Fibroblast of the conjunctiva (primary cell): ENCODE measurements around the gene TBL1X.
A peak's percentile ranks its signal among the peaks of the same experiment; 100 is the strongest.

Experiments used
- DNase-seq: peaks from one replicate; pipeline ENCODE4 v3.0.0-alpha.2; 2010; ENCODE audit warnings: low read depth

The TBL1X gene

DNA sequence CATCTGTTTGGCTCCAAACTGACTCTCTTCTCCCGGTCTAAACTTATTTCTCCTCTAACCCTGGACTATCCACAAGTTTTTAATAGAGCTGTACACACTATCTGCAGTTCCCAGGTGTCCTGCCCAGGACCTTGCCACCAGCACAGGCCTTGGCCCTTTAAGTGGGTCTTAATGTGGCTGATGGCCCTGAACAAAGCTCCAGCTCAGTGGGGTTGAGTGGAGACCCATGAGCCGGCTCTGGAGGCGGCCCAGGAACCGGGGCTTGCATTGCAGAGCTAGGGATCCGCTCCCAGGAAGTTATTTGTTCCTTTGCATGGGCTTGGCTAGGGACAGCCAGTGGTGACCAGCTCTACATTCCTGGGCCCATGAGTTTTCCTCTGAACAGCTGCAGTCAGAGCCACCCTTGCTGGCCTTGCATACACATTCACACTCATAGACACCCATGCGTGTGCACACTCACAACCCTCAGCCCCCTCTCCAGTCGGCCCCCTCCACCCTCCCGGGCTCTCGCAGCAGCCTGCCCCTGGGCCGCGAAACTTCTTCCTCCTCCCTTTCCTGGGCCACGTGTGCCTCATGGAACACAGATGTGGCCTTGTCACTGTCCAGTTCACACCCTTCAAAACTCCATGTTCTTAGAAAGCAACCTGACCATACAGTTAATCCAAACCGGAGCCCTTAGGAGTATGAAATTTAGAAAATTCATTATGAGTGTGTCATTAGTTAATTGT, 242.6 kb downstream of the TBL1X start:
- DNase-seq: no peak

GRCh38 chrX:9708086-9708485, 243.2 kb downstream of the TBL1X start:
- DNase-seq: no peak

- DNase-seq: peak; percentile 32
Observed at GRCh38 chrX:9708923-9709553, 244.2 kb downstream of the TBL1X start.

DNA sequence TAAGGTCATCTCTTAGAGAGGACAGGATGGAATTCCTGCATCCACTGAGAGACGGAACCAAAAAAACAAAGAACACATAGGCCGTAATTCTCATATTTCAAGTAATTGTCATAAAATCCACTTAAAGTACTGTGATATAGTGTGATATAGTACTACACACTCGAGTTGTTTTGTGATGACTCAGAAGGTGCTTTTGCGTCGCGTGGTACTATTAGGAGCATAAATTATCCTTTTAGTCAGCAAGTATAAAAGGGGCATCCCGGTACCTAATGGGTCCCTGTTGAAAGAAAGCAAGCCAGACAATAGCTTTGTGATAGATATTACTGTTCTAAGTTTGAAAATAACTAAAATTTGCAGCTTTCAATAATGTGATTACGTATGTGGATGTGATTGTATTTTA, 245.5 kb downstream of the TBL1X start:
- DNase-seq: no peak

- DNase-seq: no peak
Observed at GRCh38 chrX:9717376-9717775, 252.5 kb downstream of the TBL1X start.

DNA sequence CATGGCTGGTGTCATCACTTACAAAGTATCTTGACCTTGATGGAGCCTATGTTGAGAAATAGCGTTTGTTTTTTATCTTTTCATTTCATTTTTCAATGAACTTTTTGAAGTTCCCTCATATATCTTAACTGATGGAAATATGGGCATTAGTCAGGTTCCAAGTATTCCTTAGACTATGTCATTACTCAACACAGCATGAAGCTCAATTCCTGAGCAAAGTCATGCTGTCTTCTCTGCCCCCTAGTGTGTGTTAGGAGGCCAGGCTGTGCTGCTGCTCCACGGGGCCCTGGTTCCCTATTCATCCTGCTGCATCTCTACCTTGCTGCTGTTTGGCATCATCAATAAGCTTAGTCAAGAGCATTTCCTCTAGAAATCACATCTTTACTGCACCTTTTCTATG, 259.9 kb downstream of the TBL1X start:
- DNase-seq: no peak

- no peak for DNase-seq
Observed at GRCh38 chrX:9728261-9728660, 263.4 kb downstream of the TBL1X start.

GRCh38 chrX:9729171-9729885, 264.5 kb downstream of the TBL1X start:
- no peak for DNase-seq

GRCh38 chrX:9730078-9730477, 265.2 kb downstream of the TBL1X start:
- no peak for DNase-seq

DNA sequence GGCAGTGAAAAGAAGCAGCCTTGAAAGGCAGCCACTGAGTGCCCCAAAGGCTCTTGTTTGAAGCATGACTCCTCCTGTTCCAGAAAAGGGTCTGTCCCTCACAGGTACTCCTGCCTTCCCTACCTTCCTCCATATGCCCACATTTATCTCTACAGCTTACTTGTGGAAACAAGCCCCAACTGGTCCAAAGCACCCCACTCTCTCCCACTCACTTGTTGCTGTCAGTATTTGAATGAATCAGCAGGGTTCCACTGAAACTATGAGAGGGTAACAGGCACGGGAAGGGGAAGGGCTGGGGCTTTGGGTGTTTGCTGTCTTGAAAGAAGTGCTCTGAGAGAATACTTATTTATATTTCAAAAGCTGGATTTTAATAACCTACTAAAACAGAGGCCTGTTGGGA, 265.9 kb downstream of the TBL1X start:
- DNase-seq: no peak

- DNase-seq: no peak
Observed at GRCh38 chrX:9737363-9737762, 272.5 kb downstream of the TBL1X start.

DNA sequence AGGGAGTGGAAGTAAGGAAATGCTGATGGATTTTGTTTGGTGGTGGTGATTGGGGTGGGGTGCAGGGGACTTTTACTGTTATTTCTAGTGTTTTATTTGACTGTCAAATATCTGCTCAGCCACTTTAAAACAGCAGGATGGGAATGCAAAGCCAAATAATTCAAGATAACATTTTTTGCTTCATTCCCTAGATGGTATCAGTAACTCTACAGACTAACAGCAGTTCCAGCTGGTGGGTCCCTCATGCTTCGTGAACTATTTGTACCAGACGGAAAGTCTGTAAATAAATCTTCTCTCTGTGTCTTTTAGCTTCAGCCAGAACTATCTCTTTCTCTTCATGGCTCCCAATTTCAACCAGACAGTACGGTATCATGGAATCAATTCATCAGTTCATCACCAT, 273.3 kb downstream of the TBL1X start:
- DNase-seq: no peak

DNA sequence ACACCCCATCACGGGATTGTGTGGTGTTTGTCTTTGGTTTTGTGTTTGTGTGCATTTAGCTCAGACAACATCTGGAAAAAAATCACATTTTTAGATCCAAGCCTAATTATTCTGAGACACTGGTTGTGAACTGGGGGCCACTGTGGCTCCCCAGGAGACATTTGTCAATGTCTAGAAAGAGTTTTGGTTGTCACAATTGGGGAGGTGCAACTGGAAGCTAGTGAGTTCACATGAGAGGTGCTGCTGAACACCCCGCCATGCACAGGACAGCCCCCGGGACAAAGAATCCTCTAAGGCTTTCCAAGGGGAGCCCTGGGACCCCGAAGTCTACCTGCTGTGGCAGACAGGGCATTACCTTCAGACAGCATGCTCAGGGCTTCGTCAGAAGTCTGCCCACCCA, 274.3 kb downstream of the TBL1X start:
- no peak for DNase-seq

GRCh38 chrX:9745417-9746115, 280.7 kb downstream of the TBL1X start:
- DNase-seq: no peak

- no peak for DNase-seq
Observed at GRCh38 chrX:9746148-9746888, 281.5 kb downstream of the TBL1X start.

DNA sequence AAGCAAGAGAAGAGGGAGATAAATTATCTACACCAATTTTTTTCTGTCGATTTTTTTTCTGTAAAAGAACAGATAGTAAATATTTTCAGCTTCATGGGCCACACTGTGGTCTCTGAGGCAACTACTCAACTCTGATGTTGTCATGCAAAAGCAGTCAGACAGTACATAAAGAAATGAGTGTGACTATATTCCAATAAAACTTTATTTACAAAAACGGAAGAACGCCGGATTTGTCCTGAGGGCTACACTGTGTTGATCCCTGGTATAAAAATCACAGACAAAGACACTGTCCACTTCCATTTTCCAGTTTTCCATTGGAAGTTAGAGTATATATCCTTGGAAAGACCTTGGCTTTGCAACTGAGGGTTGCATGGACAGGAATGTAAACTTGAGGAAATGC, 282.8 kb downstream of the TBL1X start:
- DNase-seq: no peak

- no peak for DNase-seq
Observed at GRCh38 chrX:9749146-9749692, 284.4 kb downstream of the TBL1X start.

GRCh38 chrX:9757366-9757765, 292.5 kb downstream of the TBL1X start:
- no peak for DNase-seq

DNA sequence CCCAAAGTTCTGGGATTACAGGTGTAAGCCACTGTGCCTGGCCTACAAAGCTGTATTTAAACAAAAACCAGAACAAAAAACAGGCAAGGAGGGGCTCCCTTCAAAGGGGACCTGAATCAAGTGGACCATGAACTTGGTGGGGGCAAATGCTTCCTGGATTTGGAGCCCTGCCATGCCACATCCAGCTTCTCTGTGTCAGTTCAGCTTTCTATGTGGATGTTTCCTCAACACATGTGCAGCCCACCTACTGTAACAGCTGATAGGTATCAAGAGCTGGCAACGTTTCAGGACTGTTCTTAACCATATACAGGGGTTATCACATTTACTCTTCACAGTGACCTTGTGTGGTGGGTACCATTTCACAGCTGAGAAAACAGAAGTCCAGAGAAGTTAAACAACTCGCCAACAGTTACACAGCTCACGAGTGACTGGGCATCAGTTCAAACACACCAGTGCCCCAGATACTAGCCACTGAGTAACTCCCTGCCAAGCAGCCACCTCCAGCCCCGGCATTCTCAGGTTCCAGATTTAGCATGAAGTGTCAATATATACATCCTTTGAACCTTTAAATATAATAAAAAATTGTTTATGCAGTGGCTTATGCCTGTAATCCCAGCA, 293.3 kb downstream of the TBL1X start:
- no peak for DNase-seq

DNA sequence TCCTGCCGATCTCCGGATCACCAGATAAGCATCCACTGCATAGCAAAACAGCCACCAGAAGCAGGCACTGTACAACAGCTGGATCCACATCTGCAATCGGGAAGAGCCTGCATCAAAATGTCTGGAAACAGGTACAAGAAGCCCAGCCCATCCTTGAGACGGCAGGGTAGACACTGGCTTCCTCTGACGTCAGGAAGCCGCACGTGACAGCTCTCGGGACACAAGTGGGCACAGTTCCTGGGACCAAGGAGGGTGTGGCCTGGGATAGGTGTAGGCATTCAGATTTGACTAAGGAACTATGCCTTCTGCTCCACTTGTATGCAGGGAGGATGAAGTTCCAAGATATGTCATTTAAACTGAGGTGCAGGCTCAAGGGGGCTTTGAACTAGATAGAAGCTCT, 294.5 kb downstream of the TBL1X start:
- DNase-seq: no peak

- no peak for DNase-seq
Observed at GRCh38 chrX:9765072-9765736, 300.3 kb downstream of the TBL1X start.
